HG03378 (cell line): ENCODE data around the gene RABGGTA.
"Not testable (repeated sequence)": the region's sequence is repeated elsewhere in the genome, so short reads cannot be mapped to it uniquely, and the experiment has no call there.

Source experiments
- ATAC-seq: cut with Tn5 transposase; IDR thresholded peaks from one replicate; pipeline ENCODE4 v1.9.1; 2021; ENCODE audit warnings: mild to moderate bottlenecking, moderate library complexity; ENCODE audit not compliant: unreplicated experiment

RABGGTA gene

GRCh38 chr14:24243336-24243836 lies 28.0 kb downstream of the RABGGTA start:
- ATAC-seq, result no peak

GRCh38 chr14:24241829-24242443 lies 29.5 kb downstream of the RABGGTA start:
- peak; percentile 58 for ATAC-seq

DNA sequence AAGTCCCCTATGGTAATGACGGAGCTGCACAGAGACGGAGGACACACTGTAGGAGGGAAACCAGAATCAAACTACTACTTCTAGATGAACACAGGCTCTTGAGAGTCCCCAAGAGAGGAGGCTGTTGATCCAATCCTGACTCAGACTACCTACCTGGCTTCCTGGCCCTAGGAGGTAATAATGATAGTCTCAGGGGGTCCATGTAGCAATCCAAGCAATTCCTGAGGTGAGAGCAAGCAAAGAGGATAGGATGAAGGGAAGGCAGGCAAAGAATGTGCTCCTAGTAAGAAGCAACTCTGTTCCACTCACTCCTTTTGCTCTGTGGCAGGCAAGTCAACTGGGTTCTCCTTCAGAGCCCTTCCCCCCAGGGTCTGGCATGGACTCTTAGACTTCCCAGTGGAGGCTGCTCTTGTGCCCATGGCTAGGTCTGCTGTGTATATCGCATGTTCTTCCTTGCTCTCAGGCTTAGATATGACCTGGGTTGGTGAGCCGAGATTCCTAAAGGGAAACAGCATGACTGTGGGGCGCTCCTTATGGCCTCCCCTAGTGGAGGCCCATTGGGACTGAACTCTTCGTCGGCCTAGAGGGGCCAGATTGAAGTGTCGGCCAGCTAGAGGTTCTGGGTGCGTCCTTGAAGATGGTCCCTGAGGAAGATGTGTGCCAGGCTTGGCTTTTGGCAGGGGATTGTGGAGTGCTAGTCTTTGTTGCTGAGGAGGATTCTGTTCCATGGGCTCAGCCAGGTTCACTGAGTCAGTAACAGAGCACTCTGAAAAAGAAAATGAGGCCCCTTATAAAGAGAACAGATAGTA lies 31.1 kb downstream of the RABGGTA start:
- no peak for ATAC-seq

GRCh38 chr14:24238527-24239037 lies 32.8 kb downstream of the RABGGTA start:
- no peak for ATAC-seq

GRCh38 chr14:24238123-24238522 lies 33.3 kb downstream of the RABGGTA start:
- ATAC-seq, result no peak

- ATAC-seq, result no peak
These were observed 33.9 kb downstream of the RABGGTA start for GRCh38 chr14:24237463-24237955.

GRCh38 chr14:24236689-24237462 lies 34.5 kb downstream of the RABGGTA start:
- no peak for ATAC-seq

GRCh38 chr14:24235804-24236688 lies 35.4 kb downstream of the RABGGTA start:
- no peak for ATAC-seq

GRCh38 chr14:24234095-24235005 lies 37.0 kb downstream of the RABGGTA start:
- ATAC-seq, result no peak

DNA sequence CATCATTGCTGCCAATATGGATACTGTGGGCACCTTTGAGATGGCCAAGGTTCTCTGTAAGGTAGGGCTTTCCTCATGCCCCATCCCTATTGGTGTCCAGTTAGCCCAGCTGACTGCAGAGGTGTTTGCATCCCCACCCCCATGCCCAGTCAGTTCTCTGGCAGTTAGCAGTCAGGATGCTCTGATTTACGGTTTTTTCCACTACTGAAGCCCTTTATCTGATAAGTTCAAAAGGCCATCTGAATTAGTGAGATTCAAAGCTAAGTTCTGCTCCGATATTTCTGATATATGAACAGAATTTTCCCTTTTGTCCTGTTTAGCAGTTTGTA lies 37.9 kb downstream of the RABGGTA start:
- ATAC-seq, result no peak

- ATAC-seq, result peak; percentile 43
These were observed 38.5 kb downstream of the RABGGTA start, which contains the start of gene GMPR2 for GRCh38 chr14:24232645-24233537. TSS of gene GMPR2 (plus strand) at chr14:24232929. CDS start at chr14:24233254, 325 bp downstream.

DNA sequence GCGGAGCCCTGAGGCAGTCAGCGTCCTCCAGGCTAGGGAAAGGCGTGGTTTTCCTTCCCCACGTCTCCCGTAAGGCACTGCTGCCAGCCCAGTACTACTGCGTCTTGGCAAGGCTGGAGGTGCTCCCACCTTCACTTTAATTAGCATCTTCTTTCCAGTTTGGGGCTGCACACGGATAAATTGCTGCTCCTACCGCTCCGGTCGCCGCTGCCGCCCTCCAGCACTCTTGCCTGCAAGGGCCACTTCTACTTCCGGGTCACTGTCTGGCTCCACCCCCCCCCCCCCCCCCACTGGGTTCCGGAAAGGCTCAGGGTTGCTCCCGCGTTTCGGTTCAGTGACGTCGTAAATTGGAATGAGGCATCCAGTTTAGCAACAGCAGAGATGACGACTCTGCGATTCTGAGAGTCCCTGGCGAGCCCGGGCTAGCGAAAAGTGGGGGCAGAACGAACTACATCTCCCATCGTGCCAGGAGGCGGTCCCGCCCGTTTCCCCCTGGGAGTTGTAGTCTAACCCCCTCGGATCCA lies 39.2 kb downstream of the RABGGTA start, which contains the start of gene NEDD8:
TSS of gene NEDD8 (minus strand) at position 247 of the 524 bp plus-strand sequence. CDS start at position 147, 100 bp downstream.
- ATAC-seq, result peak; percentile 63

GRCh38 chr14:24231263-24232120 lies 39.9 kb downstream of the RABGGTA start:
- no peak for ATAC-seq

DNA sequence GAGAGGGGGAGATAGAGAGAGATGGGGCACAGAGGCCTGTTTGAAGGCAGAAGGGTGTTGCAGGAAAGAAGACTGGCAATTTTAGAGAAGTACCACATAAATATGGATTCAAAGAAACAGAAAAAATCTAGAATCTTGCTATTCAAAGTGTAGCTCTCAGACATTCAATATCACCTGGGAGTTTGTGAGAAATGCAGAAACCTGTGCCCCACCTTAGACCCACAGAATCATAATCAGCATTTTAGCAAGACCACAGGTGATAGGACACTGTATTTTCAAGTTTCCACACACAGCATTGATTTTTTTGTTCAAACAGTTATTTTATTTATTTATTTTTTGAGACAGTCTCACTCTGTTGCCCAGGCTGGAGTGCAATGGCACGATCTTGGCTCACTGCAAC lies 42.5 kb downstream of the RABGGTA start:
- no peak for ATAC-seq

GRCh38 chr14:24226473-24226872 lies 44.9 kb downstream of the RABGGTA start:
- no peak for ATAC-seq

- no peak for ATAC-seq
These were observed 46.8 kb downstream of the RABGGTA start for GRCh38 chr14:24224618-24225071.

DNA sequence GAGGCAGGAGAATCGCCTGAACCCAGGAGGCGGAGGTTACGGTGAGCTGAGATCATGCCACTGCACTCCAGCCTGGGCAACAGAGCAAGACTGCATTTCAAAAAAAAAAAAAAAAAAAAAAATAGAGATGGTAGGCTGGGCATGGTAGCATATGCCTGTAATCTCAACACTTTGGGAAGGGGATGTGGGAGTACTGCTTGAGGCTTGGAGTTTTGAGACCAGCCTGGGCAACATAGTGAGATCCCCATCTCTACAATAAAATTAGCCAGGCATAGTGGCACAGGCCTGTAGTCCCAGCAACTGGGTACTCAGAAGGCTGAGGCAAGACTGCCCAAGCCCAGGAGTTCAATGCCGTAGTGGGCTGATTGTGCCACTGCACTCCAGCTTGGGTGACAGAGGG lies 48.4 kb downstream of the RABGGTA start:
- not testable (repeated sequence) for ATAC-seq
